ENCODE data around the gene DPPA2.

The DPPA2 gene

DNA sequence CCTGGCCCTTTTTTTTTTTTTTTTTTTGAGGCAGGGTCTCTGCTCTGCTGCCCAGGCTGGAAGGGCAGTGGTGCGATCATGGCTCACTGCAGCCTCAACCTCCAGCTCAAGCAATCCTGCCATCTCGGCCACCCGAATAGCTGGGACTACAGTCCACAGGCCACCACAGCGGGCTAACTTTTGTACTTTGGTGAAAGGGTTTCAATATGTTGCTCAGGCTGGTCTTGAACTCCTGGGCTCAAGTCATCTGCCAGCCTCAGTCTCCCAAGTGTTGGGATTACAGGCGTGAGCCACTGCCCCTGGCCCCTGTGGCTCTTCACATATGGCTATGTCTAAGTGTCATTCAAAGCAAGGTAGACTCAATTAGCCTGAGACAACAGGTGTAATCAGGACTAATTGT, 8.8 kb upstream of the DPPA2 start:
- Histone ChIP-seq H3K4me1 (ENCODE audit: control insufficient read depth, insufficient read depth, low read length, poor library complexity, severe bottlenecking) (no peaks in the 10 kb centered on the region), H3K4me3 (ENCODE audit: extremely low read depth, insufficient read depth, low read length, poor library complexity, severe bottlenecking) (no peak overlapping the region), H3K36me3 (ENCODE audit: control insufficient read depth, insufficient read depth, low read length) (peaks cover 39% of the 10 kb centered on the region), H3K27ac (ENCODE audit: low read depth, low read length, severe bottlenecking) (no peak overlapping the region), H3K9me3 (ENCODE audit: control insufficient read depth, low read length) (no peaks in the 10 kb centered on the region)
- WGBS, 2 experiments (ENCODE audit: insufficient coverage in 2 of 2), result 85 to 91% methylated on average over 4 to 5 of the region's 5 CpGs

DNA sequence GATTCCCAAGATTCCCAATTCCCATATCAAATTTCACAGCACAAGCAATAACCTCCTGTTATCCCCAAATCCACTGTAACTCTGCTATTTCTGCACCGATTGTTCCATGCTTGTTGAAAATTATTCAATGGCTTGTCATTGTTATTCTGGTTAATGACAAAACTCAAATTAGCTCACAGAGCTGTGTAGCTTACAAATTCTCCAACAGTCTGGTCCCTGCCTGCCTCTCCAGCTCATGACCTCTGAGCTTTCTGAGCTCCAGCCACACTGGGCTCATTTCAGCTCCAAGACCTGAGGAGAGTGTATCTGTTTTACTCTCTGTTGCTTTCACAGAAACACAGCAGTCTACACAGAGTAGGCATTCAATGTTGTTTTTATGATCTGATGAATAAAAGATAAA, 3.3 kb downstream of the DPPA2 start:
- H3K36me3 ChIP-seq (ENCODE audit: control insufficient read depth, insufficient read depth, low read length), result no peaks in the 10 kb centered on the region
- H3K27ac ChIP-seq (ENCODE audit: low read depth, low read length, severe bottlenecking), result no peak overlapping the region
- no peaks in the 10 kb centered on the region for H3K4me1 ChIP-seq (ENCODE audit: control insufficient read depth, insufficient read depth, low read length, poor library complexity, severe bottlenecking)
- H3K4me3 ChIP-seq (ENCODE audit: extremely low read depth, insufficient read depth, low read length, poor library complexity, severe bottlenecking), result no peak overlapping the region
- 78% methylated on average over 1 of the region's 1 CpG; no CpG with 5 or more reads in 1 of the 2 experiments for WGBS, 2 experiments (ENCODE audit: insufficient coverage in 2 of 2)
- H3K9me3 ChIP-seq (ENCODE audit: control insufficient read depth, low read length), result no peaks in the 10 kb centered on the region

GRCh38 chr3:109297496-109297895, 18.8 kb downstream of the DPPA2 start:
- no peak overlapping the region for H3K4me3 ChIP-seq (ENCODE audit: extremely low read depth, insufficient read depth, low read length, poor library complexity, severe bottlenecking)
- no peaks in the 10 kb centered on the region for H3K9me3 ChIP-seq (ENCODE audit: control insufficient read depth, low read length)
- H3K36me3 ChIP-seq (ENCODE audit: control insufficient read depth, insufficient read depth, low read length), result no peaks in the 10 kb centered on the region
- WGBS, 2 experiments (ENCODE audit: insufficient coverage in 2 of 2), result 81 to 90% methylated on average over 2 of the region's 2 CpGs
- H3K27ac ChIP-seq (ENCODE audit: low read depth, low read length, severe bottlenecking), result no peak overlapping the region
- H3K4me1 ChIP-seq (ENCODE audit: control insufficient read depth, insufficient read depth, low read length, poor library complexity, severe bottlenecking), result no peaks in the 10 kb centered on the region

- Histone ChIP-seq H3K4me3 (ENCODE audit: extremely low read depth, insufficient read depth, low read length, poor library complexity, severe bottlenecking) (no peak overlapping the region), H3K9me3 (ENCODE audit: control insufficient read depth, low read length) (no peaks in the 10 kb centered on the region), H3K27ac (ENCODE audit: low read depth, low read length, severe bottlenecking) (no peak overlapping the region), H3K4me1 (ENCODE audit: control insufficient read depth, insufficient read depth, low read length, poor library complexity, severe bottlenecking) (no peaks in the 10 kb centered on the region), H3K36me3 (ENCODE audit: control insufficient read depth, insufficient read depth, low read length) (no peaks in the 10 kb centered on the region)
Measured at GRCh38 chr3:109284071-109284470, 32.2 kb downstream of the DPPA2 start.

GRCh38 chr3:109278546-109278945, 37.8 kb downstream of the DPPA2 start:
- Histone ChIP-seq H3K27ac (ENCODE audit: low read depth, low read length, severe bottlenecking) (no peak overlapping the region), H3K4me1 (ENCODE audit: control insufficient read depth, insufficient read depth, low read length, poor library complexity, severe bottlenecking) (no peaks in the 10 kb centered on the region), H3K4me3 (ENCODE audit: extremely low read depth, insufficient read depth, low read length, poor library complexity, severe bottlenecking) (no peak overlapping the region), H3K9me3 (ENCODE audit: control insufficient read depth, low read length) (no peaks in the 10 kb centered on the region), H3K36me3 (ENCODE audit: control insufficient read depth, insufficient read depth, low read length) (no peaks in the 10 kb centered on the region)
- WGBS, 2 experiments (ENCODE audit: insufficient coverage in 2 of 2), result 100% methylated on average over 1 of the region's 1 CpG; no CpG with 5 or more reads in 1 of the 2 experiments

DNA sequence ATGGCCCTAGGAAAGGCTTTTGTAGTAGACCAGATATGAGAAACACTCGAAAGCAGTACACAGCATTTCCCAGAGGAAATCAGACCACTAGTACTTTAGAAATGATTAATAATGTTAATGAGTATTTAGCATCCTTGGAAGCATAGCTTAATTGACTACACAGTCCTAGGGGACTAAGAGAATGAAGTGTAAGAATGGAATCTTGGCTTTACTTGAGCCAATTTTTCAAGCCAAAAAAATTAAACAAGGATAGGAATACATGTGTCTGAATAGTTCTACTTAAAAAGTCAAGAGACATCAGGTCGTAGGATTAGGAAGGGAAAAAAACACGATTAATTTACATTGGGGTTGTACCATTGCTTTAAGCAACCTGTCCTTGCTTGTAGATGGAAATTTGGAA, 38.2 kb downstream of the DPPA2 start:
- no peaks in the 10 kb centered on the region for H3K36me3 ChIP-seq (ENCODE audit: control insufficient read depth, insufficient read depth, low read length)
- no peaks in the 10 kb centered on the region for H3K4me1 ChIP-seq (ENCODE audit: control insufficient read depth, insufficient read depth, low read length, poor library complexity, severe bottlenecking)
- no peak overlapping the region for H3K4me3 ChIP-seq (ENCODE audit: extremely low read depth, insufficient read depth, low read length, poor library complexity, severe bottlenecking)
- no peaks in the 10 kb centered on the region for H3K9me3 ChIP-seq (ENCODE audit: control insufficient read depth, low read length)
- 85 to 86% methylated on average over 2 of the region's 3 CpGs for WGBS, 2 experiments (ENCODE audit: insufficient coverage in 2 of 2)
- no peak overlapping the region for H3K27ac ChIP-seq (ENCODE audit: low read depth, low read length, severe bottlenecking)

- 0 to 17% methylated on average over 1 to 7 of the region's 9 CpGs for WGBS, 2 experiments (ENCODE audit: insufficient coverage in 2 of 2)
- Histone ChIP-seq H3K4me3 (ENCODE audit: extremely low read depth, insufficient read depth, low read length, poor library complexity, severe bottlenecking) (no peak overlapping the region), H3K4me1 (ENCODE audit: control insufficient read depth, insufficient read depth, low read length, poor library complexity, severe bottlenecking) (no peaks in the 10 kb centered on the region), H3K36me3 (ENCODE audit: control insufficient read depth, insufficient read depth, low read length) (no peaks in the 10 kb centered on the region), H3K27ac (ENCODE audit: low read depth, low read length, severe bottlenecking) (no peak overlapping the region), H3K9me3 (ENCODE audit: control insufficient read depth, low read length) (no peaks in the 10 kb centered on the region)
Measured at GRCh38 chr3:109275702-109276293, 40.5 kb downstream of the DPPA2 start.

DNA sequence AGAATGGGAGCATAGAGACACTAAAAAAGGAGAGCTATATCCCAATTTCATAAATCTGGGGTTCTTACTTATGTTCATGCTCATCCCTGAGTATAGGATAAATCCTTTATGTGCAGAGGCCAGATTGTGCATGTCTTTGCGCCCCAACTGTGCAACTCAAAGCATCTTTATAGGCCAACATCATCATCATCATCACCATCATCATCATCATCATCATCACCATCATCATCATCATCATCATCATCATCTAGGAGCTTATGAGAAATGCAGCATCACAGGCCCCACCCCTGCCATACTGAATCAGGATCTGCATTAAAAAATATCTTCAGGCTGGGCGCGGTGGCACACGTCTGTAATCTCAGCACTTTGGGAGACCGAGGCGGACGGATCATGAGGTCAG, 45.5 kb downstream of the DPPA2 start:
- Histone ChIP-seq H3K27ac (ENCODE audit: low read depth, low read length, severe bottlenecking) (no peak overlapping the region), H3K4me1 (ENCODE audit: control insufficient read depth, insufficient read depth, low read length, poor library complexity, severe bottlenecking) (no peaks in the 10 kb centered on the region), H3K36me3 (ENCODE audit: control insufficient read depth, insufficient read depth, low read length) (no peaks in the 10 kb centered on the region), H3K9me3 (ENCODE audit: control insufficient read depth, low read length) (peaks cover 2% of the 10 kb centered on the region), H3K4me3 (ENCODE audit: extremely low read depth, insufficient read depth, low read length, poor library complexity, severe bottlenecking) (no peak overlapping the region)
- WGBS, 2 experiments (ENCODE audit: insufficient coverage in 2 of 2), result 83 to 93% methylated on average over 2 to 5 of the region's 7 CpGs

DNA sequence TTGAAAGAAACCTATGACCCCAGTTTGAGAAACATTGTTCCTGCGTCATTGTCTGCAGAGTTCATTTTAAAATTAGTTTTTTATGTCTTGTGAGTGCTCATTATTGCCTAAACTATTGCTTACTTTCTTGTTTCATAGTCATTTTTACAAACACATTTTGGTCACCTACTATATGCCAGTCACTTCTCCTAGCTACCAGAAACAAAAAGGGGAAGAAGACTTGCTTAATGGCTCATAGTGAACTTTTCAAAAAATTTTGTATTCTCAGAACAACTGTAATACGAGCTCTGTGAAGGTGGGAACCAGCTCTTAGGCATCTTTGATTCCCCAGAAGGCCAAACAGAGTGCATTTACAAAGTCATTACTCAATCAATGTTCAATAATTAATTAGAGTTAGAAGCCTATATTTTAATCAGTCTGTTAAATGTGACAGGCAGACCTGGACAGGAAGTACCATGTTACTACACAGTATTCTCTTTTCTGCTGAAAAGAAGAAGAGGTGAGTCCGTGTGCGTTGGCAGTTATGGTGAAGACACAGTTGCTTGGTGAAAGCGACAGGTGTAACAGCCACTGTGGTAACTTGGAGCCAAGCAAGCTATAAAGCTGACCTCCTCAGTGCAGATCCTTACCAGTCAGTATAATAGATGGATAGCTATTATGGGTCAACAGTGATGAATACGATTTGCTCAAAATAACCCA, 46.6 kb downstream of the DPPA2 start:
- no peaks in the 10 kb centered on the region for H3K4me1 ChIP-seq (ENCODE audit: control insufficient read depth, insufficient read depth, low read length, poor library complexity, severe bottlenecking)
- H3K36me3 ChIP-seq (ENCODE audit: control insufficient read depth, insufficient read depth, low read length), result no peaks in the 10 kb centered on the region
- 93 to 100% methylated on average over 1 to 3 of the region's 6 CpGs for WGBS, 2 experiments (ENCODE audit: insufficient coverage in 2 of 2)
- H3K4me3 ChIP-seq (ENCODE audit: extremely low read depth, insufficient read depth, low read length, poor library complexity, severe bottlenecking), result no peak overlapping the region
- peaks cover 2% of the 10 kb centered on the region for H3K9me3 ChIP-seq (ENCODE audit: control insufficient read depth, low read length)
- H3K27ac ChIP-seq (ENCODE audit: low read depth, low read length, severe bottlenecking), result no peak overlapping the region

DNA sequence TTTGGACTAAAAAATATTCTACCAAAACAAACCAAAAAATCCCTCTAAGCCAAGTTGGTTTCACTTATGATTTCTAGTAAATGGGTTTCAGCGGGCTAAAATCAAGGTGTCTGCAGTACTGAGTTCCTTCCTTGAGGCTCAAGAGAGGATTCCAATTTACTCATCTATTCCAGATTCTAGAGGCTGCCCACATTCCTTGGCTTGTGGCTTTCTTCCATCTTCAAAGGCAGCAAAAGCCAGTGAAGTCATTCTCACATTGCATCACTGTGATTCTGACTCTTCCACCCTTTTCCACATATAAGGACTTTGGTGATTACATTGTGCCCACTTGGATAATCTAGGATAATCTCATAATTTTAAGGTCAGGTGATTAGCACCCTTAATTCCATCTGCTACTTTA, 48.1 kb downstream of the DPPA2 start:
- WGBS, 2 experiments (ENCODE audit: insufficient coverage in 2 of 2), result 100% methylated on average over 1 of the region's 1 CpG

GRCh38 chr3:109265295-109265694, 51.0 kb downstream of the DPPA2 start:
- Histone ChIP-seq H3K36me3 (ENCODE audit: control insufficient read depth, insufficient read depth, low read length) (no peaks in the 10 kb centered on the region), H3K9me3 (ENCODE audit: control insufficient read depth, low read length) (peaks cover 2% of the 10 kb centered on the region), H3K4me3 (ENCODE audit: extremely low read depth, insufficient read depth, low read length, poor library complexity, severe bottlenecking) (no peak overlapping the region), H3K27ac (ENCODE audit: low read depth, low read length, severe bottlenecking) (no peak overlapping the region), H3K4me1 (ENCODE audit: control insufficient read depth, insufficient read depth, low read length, poor library complexity, severe bottlenecking) (no peaks in the 10 kb centered on the region)
- WGBS, 2 experiments (ENCODE audit: insufficient coverage in 2 of 2), result 100% methylated on average over 1 of the region's 2 CpGs; no CpG with 5 or more reads in 1 of the 2 experiments

More for the DNA sequence above, 48.1 kb downstream of the DPPA2 start:
- Histone ChIP-seq H3K4me3 (ENCODE audit: extremely low read depth, insufficient read depth, low read length, poor library complexity, severe bottlenecking) (no peak overlapping the region), H3K36me3 (ENCODE audit: control insufficient read depth, insufficient read depth, low read length) (no peaks in the 10 kb centered on the region), H3K27ac (ENCODE audit: low read depth, low read length, severe bottlenecking) (no peak overlapping the region), H3K4me1 (ENCODE audit: control insufficient read depth, insufficient read depth, low read length, poor library complexity, severe bottlenecking) (no peaks in the 10 kb centered on the region), H3K9me3 (ENCODE audit: control insufficient read depth, low read length) (peaks cover 2% of the 10 kb centered on the region)

Measured in mesodermal cell (in vitro differentiated cells).